HG03442 (cell line): Measurements from ENCODE around the gene FN3K.
A peak's percentile ranks its signal among the peaks of the same experiment; 100 is the strongest.

ENCODE experiments used
- ATAC-seq: cut with Tn5 transposase; IDR thresholded peaks from one replicate; pipeline ENCODE4 v1.9.1; 2021; ENCODE audit warnings: mild to moderate bottlenecking, moderate library complexity; ENCODE audit not compliant: unreplicated experiment

FN3K gene

GRCh38 chr17:82703036-82703745 is 32.2 kb upstream of the FN3K start:
- ATAC-seq = no peak

DNA sequence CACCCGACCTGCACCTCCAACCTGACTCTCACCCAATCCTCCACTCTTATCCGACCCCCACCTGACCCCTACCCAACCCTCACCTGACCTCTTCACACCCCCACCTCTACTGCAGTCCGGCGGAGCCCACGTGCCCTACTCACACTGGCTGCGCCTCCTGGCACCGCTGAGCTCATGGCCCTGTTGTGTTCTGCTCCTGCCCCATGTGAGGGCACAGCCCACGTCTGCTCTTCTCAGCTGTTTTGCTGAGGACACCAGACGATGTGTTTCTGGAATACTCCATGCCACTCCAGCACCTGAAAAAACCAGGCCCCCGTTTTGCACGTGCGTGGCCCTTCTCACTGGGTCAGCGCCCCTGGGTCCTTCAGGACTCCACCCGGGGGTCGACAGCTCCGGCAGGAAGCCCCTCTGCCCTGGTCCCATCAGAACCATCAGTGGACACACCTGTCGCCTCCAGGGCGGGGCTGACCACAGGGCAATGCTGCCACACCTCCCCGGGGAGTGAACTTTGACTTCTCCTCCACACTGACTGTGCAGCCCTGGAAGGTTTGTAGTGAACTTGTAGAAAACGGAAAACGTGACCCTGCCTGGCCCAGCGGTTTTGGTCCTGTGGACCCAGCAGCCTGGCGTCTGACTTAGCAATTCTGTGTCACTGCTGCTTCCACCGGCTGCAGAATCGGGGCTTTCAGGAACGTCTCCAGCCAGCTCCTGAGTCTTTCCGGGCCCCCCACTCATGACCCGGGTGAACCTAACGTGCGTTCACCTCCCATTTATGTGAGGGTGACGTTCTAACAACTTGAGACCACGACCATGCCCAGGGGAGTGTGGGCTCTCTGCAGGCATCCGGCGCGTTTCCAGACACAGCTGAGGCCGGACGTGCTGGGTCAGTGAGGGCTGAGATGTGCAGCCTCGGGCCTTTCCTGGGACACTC is 31.2 kb upstream of the FN3K start:
- ATAC-seq = no peak

DNA sequence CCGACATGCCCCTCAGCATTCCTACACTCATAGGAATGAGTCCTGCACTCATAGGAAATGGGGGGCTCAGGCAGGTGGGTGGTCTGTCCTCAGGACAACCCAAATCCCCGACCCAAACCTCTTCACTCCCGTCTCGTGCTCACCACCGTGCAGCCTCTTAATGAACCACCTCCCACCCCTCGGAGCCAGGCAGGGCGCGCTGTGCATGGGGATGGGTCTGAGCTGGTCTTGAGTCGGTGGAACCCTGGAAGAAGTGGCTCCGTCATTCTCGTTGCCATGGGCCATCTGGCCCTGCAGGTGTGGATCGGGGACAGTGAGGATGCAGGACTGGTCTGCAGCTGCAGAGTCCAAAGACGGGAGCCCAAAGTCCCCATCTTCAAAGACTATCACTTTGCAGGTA is 30.5 kb upstream of the FN3K start:
- no peak for ATAC-seq

GRCh38 chr17:82705756-82706155 is 29.7 kb upstream of the FN3K start:
- ATAC-seq = no peak

GRCh38 chr17:82709024-82709675 is 26.3 kb upstream of the FN3K start:
- no peak for ATAC-seq

DNA sequence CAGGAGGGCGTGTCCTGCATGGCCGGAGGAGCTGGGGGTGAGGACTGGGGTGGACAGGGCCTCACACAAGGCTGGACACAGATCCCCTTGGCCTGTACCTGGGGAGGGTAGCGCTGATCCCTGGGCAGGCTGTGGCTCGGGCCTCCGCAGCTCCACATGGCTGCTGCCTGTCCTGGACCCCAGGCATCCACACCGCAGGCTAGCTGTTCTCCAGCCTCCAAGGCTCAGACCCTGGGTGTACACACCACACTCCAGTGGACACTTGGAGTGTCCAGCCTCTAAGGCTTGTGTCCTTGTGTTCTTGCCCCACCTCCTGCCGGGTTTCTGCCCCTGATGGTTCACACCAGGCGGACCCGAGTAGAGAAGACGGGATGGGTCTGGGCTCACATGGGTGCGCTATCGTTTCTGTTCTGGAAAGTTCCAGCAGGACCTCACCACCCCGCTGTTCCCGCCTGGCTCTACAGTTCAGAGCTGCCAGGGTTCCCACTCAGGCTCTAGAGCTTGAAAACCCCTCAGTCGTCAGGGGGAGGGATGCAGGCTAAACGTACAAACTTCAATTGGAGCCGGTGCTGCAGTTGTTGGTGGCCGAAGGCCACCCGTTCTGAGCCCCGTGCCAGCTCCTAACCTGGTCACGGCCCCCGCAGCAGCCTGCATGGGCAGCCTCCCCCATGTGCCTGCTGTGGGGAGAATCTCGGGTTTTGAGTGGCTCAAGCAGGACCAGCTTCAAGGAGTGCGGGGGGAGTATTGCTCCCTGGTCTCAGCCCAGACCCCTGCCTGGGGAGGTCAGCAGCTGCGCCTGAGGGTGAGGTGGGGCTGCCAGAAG is 25.5 kb upstream of the FN3K start:
- no peak for ATAC-seq

GRCh38 chr17:82710499-82711232 is 24.7 kb upstream of the FN3K start:
- no peak for ATAC-seq

DNA sequence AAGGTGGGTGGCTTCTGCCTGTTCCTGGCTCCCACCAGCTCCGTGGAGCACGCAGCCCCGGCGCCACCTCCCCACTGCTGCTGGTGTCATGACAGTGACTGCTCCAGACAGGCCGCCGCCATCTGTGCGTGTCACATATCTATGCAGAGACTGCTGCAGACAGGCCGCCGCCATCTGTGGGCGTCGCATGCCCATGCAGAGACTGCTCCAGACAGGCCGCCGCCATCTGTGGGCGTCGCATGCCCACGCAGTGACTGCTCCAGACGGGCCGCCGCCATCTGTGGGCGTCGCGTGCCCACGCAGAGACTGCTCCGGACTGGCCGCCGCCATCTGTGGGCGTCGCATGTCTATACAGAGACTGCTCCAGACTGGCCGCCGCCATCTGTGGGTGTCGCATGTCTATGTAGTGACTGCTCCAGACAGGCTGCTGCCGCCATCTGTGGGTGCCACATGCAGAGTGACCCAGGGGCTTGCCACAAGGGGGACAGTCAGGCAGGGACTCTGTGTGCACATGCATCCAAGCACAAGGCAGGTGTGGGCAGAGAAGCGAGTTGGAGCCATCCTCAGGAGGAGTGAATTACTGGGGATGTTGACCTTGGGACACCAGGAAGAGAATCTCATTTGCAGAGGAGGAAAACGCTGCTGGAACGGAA is 22.2 kb upstream of the FN3K start:
- no peak for ATAC-seq

DNA sequence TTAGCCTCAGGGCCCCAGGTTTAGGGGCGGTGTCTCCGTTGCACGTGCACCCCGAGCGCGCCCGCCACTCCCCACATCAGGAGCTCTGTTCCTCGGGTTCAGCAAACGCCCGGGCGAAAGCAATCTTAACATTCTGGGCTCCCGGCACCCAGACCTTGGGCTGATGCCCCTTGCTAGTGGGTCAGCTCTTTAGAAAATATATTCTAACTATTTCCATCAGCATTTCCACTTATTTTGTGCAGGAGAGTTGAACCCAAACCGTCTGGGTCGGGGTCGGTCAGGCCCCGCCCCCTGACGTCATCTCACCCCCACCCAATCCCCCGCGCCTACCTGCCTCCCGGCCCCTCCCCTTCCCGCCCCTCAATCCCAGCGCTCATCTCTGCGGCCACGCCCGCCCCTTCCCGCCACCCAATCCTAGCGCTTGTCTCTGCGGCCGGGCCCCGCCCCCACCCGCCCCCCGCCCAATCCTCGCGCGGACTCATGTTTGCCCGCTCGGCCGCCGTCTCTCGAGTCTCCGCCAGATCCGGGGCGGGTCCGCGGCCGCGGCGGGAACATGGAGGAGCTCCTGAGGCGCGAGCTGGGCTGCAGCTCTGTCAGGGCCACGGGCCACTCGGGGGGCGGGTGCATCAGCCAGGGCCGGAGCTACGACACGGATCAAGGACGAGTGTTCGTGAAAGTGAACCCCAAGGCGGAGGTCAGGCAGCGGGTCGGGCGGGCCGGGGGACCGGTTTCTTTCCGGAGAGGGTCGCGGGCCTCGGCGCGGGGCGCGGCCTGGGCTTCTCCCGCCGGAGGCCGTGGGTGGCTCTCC is 19.0 kb upstream of the FN3K start, which contains the start of gene FN3KRP:
Gene FN3KRP (plus strand): TSS at position 504 of the 808 bp plus-strand sequence. CDS start 50 bp downstream, at position 554.
- peak; percentile 63 for ATAC-seq

DNA sequence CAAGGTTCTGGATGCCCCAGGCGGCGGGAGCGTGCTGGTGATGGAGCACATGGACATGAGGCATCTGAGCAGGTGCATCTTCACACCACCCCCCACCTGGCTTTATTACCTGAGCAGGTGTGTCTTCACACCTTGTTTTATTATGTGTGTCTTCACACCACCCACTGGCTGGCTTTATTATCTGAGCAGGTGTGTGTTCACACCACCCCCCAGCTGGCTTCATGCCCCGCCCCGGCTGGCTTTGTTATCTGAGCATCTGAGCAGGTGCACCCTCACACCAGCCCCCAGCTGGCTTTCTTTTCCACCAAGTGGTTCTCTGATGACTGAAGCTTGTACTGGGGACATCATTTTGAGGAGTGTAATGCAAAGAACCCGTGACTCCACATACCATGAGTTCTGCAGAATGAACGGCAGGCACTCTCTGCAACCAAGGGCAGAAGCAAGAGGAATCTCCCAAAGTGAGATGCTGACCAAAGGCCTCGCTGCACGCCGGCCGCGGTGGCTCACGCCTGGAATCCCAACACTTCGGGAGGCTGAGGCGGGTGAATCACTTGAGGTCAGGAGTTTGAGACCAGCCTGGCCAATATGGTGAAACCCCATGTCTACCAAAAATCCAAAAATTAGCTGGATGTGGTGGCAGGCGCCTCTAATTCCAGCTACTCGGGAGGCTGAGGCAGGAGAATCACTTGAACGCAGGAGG is 16.3 kb upstream of the FN3K start:
- ATAC-seq = no peak

- no peak for ATAC-seq
Observed at GRCh38 chr17:82720204-82720603, 15.2 kb upstream of the FN3K start.

DNA sequence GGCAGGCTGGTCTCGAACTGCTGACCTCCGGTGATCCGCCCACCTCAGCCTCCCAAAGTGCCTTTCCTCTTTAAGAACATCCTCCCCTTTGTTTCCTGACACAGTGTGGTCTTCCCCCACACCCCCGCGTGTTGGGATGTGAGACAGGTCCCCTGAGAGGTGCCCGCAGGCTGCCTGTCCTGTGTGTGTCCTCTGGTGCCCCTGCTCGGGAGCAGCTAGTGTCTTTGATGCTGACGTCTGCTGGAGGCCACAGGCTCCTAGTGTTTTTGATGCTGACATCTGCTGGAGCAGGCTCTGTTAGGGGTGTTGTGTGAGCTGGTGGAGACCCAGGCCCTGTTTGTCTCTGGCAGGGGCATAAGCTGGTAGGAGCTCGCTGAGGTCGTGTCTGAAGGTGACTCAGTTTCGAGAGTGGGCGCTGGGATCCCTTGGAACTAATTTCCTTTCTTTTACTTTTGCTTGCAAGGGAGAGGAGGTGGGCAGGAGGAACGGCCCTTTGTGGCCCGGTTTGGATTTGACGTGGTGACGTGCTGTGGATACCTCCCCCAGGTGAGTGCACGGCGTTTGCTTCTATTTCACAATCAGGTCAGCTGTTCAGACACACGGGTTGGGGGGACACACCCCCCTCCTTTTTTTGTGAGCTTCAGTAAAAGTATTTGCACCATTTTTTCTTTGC is 12.9 kb upstream of the FN3K start:
- no peak for ATAC-seq

DNA sequence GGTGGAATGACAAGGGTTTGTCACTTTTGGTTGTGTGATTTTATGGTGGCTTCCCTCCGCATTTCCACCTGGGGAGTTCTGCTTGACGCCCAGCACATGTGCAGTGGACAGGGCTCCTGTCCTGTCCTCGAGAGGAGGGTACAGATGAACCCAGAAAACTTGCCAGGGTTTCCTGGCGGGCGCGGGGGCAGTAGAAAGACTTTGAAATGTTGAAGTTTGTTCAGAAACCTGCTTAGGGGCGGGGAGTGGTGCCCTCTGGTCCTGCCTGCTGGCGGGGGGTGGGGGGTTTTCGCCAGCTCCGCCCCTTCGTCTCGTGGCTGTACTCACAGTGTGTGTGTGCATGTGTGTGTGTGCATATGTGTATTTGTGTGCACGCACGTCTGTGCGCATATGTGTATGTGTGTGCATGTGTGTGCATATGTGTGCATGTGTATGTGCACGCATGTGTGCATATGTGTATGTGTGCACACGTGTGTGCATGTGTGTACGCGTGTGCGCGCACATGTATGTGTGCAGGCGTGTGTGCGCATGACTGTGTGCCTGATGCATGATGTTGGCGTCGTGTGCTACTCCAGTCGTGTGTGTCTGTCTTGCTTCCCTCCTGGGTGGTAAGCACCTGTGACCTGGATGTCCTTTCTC is 12.1 kb upstream of the FN3K start:
- ATAC-seq = no peak

DNA sequence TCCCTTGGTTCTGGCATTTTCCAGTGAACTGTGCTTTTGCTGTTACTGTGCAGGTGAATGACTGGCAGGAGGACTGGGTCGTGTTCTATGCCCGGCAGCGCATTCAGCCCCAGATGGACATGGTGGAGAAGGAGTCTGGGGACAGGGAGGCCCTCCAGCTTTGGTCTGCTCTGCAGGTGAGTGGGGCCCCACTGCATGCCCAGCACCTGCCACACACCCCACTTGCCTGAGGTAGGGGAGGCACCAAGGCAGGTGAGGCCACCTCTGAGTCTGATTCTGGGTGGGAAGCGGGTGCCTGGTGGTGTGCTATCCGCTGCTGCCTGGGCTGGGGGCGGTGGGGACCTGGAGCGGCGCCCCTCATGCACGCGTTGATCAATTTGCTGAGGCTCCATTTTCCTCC is 9.0 kb upstream of the FN3K start:
- ATAC-seq = no peak

GRCh38 chr17:82729479-82730260 is 5.7 kb upstream of the FN3K start:
- ATAC-seq = no peak

- ATAC-seq = no peak
Observed at GRCh38 chr17:82732118-82732743, 3.2 kb upstream of the FN3K start.
